HG02763 (cell line): ENCODE measurements around the gene AIF1L.
"Not testable (repeated sequence)": the region's sequence is repeated elsewhere in the genome, so short reads cannot be mapped to it uniquely, and the experiment has no call there.

Source experiments
- ATAC-seq: cut with Tn5 transposase; IDR thresholded peaks from one replicate; pipeline ENCODE4 v1.9.1; 2021; ENCODE audit warnings: mild to moderate bottlenecking, moderate library complexity; ENCODE audit not compliant: unreplicated experiment

Gene AIF1L

GRCh38 chr9:131097948-131098278 is 1.6 kb downstream of the AIF1L start:
- no peak for ATAC-seq

- no peak for ATAC-seq
Observed at GRCh38 chr9:131098391-131099101, 2.2 kb downstream of the AIF1L start.

- no peak for ATAC-seq
Observed at GRCh38 chr9:131099102-131099606, 2.8 kb downstream of the AIF1L start.

GRCh38 chr9:131099845-131100244 is 3.5 kb downstream of the AIF1L start:
- ATAC-seq = not testable (repeated sequence)

- no peak for ATAC-seq
Observed at GRCh38 chr9:131100445-131100844, 4.1 kb downstream of the AIF1L start.

DNA sequence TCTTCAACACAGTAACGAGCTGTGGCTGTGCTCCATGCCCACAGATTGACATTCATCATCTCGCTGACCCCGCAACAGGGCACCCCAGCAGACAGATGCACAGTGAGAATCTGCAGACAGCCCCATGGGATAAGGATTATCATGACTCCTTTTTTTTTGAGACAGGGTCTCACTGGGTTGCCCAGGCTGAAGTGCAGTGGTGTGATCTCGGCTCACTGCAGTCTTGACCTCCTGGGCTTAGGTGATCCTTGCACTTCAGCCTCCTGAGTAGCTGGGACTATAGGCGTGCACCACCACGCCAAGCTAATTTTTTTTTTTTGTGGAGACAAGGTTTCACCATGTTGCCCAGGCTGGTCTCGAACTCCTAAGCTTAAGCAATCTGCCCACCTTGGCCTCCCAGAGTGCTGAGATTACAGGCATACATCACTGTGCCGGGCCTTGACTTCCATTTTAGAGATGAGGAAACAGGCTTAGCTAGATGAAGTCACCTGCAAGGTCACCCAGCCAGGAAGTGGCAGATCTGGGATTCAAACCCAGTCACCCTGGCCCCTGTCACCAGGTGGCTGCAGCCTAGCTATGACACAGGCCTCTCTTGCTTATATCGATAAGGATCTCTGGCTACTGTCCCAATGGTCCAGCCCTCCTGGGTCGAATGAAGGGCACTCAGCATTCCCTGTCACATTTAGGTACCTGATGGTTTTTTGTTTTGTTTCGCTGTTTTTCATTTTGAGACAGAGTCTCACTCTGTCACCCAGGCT is 5.1 kb downstream of the AIF1L start:
- ATAC-seq = no peak

DNA sequence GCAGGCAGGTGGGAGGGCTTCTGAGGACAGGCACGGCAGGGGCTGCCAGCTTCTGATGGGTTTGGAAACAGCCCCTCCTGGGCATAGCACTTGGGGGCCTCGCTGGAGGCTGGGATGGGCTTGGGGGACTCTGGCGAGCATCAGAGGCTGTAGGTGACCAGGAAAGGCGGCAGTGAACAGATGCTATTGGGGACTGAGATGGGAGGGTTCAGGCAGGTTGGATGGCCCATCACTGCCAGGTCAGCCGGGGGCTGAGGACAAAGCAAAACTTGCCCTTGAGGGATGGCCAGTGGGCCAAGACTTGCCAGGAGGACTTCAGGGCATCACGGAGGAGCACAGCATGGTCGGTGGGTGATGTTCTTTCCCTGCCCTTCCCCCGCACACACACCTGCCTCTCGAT is 6.7 kb downstream of the AIF1L start:
- no peak for ATAC-seq

DNA sequence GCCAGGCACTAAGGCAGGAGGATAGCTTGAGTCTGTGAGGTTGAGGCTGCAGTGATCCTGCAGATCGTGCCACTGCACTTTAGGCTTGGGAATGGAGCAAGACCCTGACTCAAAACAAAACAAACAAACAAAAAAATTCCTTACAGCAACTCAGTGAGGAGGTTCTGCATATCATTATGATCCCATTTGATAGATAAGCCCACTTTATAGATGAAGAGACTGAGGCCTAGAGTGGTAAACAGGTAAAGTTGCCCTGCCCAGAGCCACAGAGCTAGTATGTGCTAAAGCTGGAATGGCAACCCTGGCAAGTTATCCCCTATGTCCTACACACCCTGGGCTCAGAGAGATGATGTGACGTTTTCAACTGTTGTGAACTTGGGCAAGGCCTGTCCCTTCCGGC is 7.2 kb downstream of the AIF1L start:
- ATAC-seq = no peak

DNA sequence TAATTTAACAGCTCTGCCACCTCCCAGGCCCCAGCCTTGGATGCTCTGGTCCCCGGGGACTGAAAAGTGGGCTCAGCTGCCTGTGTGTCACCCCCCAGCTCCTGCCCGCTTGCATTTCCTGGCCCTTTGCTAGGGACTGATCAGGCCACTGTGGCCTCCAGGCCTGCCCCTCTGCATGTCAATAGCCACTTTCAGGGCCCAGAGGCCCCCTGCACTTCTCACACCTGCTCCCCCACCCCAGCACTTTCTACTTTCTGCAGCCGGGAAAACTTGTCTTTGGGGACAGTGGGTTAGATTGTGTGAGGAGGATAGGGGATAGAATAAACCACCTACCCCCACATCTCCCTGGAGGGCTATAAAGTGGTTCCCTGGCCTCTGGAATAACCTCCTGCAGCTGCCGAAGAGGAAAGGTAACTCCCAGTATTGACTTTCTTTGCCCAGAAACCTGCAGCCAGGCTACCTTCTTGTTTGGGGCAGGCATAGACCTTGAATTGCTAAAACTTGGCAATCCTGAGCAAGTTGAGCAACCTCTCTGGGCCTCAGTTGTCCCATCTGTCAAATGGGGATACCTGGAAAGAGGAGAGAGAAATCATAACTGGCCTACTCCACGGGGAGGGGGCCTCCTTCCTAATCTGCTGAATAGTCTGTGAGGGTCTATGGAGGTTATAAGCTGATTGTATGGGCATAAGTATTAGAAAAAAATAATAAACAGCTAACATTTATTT is 7.8 kb downstream of the AIF1L start:
- no peak for ATAC-seq

DNA sequence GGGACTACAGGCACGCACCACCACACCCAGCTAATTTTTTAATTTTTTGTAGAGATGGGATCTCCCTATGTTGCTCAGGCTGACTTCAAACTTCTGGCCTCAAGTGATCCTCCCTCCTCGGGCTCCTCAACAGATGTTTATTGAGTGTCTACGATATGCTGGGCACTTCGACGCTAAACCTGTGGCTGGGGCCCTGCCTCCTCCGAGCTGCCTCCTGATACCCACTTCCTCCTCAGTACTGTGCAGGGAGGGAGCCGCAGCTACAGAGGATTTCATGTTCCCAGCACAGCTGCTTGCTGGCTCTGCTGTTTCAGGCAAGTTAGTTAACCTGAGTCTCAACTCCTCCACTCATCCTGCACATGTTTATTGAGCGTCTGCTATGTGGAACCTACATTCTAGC is 9.6 kb downstream of the AIF1L start:
- no peak for ATAC-seq

DNA sequence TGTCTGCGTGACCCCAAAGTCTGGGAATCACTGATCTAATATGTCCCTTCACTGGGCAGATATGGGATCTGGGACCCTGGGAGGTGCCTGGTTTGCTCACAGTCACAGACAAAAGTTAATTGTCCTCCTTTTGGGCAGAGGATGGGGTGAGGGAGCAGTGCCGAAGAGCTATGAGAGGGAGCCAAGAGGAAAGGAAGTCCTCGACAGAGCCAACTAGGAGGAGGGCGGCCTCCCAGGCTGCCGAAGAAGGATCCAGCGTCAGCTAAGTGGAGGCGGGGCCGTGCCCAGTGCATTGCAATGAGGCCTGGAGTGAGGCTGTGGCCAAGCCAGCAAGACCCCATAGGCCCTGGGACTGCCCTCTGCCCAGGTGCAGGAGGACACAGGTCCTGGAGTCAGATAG is 11.4 kb downstream of the AIF1L start:
- no peak for ATAC-seq

- ATAC-seq = no peak
Observed at GRCh38 chr9:131111186-131111853, 15.0 kb downstream of the AIF1L start.

- ATAC-seq = no peak
Observed at GRCh38 chr9:131111854-131112311, 15.6 kb downstream of the AIF1L start.

GRCh38 chr9:131112374-131113154 is 16.2 kb downstream of the AIF1L start:
- ATAC-seq = no peak

DNA sequence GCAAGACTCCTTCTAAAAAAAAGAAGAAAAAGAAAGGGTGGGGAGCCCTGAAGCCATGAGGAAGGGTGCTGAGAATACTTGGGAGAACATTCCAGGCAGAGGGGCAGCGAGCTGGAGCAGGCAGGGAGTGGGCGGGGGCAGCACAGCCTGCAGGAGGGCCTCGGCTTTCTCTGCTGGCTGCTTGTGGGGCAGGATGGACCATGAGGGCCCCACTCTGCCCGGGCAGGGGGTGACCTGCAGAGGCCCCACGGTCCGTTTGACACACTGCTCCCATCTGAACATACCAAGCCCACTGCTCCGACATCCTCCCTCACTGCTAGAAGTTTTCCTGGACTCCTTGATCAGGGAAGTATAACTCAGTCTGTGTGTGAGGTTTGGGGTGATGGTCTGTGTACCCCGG is 17.3 kb downstream of the AIF1L start:
- ATAC-seq = no peak

DNA sequence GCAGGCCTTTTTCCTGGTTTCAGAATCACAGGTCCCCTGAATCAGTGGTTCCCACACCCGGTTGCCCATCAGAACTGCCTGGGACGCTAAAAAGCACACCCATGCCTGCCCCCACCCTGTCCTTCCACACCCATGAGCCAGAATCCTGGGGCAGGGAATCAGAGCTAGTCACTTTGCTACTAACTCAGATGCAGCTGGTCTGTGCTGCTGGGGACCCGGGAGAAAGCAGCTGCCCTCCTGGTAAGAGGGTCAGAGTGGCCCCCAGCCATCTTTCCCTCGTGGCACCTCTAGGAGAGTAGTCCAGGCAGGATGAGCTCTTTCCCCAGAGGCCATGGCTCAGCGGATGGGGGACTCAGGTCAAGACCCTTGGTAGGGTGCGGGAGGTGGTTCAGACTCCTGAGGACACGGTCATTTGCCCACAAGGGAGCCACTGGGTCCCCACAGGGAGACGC is 17.8 kb downstream of the AIF1L start:
- no peak for ATAC-seq

GRCh38 chr9:131115360-131115742 is 19.0 kb downstream of the AIF1L start:
- ATAC-seq = not testable (repeated sequence)

- ATAC-seq = no peak
Observed at GRCh38 chr9:131116281-131117120, 20.2 kb downstream of the AIF1L start.

DNA sequence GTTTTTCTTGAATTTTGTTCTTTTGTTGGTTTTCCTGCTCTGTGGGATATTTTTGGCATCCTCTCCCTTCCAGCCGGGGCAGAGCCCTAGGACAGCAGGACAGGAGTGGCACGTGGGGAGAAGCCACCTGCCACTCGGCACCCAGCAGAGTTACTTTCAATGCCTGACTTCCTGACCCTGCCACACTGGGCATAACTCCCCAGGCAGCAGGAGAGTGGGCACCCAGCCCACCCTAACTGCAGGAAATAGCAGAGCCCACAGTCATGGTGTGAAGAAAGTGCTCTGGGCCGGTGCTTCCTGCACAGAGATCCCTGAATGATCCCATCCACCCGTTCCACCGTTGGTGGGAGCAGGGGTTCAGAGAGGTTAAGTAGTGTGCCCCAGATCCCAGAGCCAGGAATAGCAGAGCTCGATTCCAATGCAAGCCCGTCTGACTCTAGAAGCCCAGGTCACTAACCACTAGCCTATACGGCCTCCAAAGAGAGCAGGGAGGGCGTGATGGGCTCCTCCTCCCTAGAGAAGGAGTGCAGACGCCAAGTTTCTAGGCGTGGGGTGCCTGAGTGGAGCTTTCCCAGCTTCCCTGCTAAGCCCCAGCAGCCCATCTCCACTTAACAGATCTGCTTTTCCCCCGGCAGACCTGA is 20.9 kb downstream of the AIF1L start:
- no peak for ATAC-seq
